K562 (cell line): ENCODE measurements around the gene ADRA2B. TPM values are rescaled to one million over a fixed set of nuclear protein-coding genes. Genes with fewer than 3 reads are reported as not detected.

Source experiments
- ATAC-seq: fragments of 200-7000 bp; cut with Tn5 transposase; 3 replicates; pipeline ENCODE4 v1.9.1; 2020; ENCODE audit warnings: moderate library complexity
- BruUV-seq: library from RNA; stranded (reverse); fragments of 400-500 nt; replicated peaks from 2 replicates; lab custom pipeline; 2021; lab: Mats Ljungman, UMichigan
- CTCF ChIA-PET: fragments of 300-600 bp; formaldehyde crosslinking; extraction: SDS; loops from one replicate; lab custom pipeline; 2021; ENCODE audit warnings: low intra/inter-chr PET ratio; lab: Yijun Ruan, JAX
- POLR2A ChIA-PET: fragments of 300-600, 350-650 bp; sonication (Branson Sonifier 250); formaldehyde crosslinking; extraction: SDS; loops from one replicate; lab custom pipeline; 2021; ENCODE audit warnings: antibody characterized with exemption, inconsistent platforms; lab: Yijun Ruan, JAX
- DNase-seq, 4 experiments: peaks; one replicate each; pipeline versions ENCODE4 v3.0.0 to v3.0.0-alpha.2; 2011 to 2018; ENCODE audit warnings: low spot score in 3 of 4, mixed read lengths in 3 of 4; ENCODE audit errors: extremely low read depth in 1 of 4
- FAIRE-seq: peaks from 2 replicates; lab custom pipeline; 2011; peaks lifted over from hg19 to GRCh38; lab: Jason Lieb, UNC
- H2AFZ ChIP-seq: 2 replicates; pipeline ENCODE4 v1.6.0; 2011; ENCODE audit warnings: low read depth, low read length, control low read depth, inconsistent platforms
- H3K27ac ChIP-seq: fragments of 200-600 bp; 3 replicates; pipeline ENCODE4 v1.8.0; 2011; ENCODE audit warnings: low read depth, mild to moderate bottlenecking, control low read depth, inconsistent platforms, low read length, moderate library complexity, mixed read lengths; ENCODE audit errors: extremely low read depth
- H3K27me3 ChIP-seq, 2 experiments: fragments of 300-600 bp in 1 of 2; 2 replicates in 1 of 2; 3 replicates in 1 of 2; pipeline versions ENCODE4 v1.6.0 to v1.8.0; 2011; ENCODE audit warnings: inconsistent platforms in 2 of 2, low read length in 2 of 2, mild to moderate bottlenecking in 1 of 2, mixed read lengths in 1 of 2, moderate library complexity in 1 of 2; ENCODE audit not compliant: control insufficient read depth in 2 of 2, insufficient read depth in 2 of 2
- H3K36me3 ChIP-seq: fragments of 300-600 bp; 3 replicates; pipeline ENCODE4 v1.8.0; 2011; ENCODE audit warnings: mild to moderate bottlenecking, low read length, inconsistent platforms; ENCODE audit not compliant: control insufficient read depth, insufficient read depth
- H3K4me1 ChIP-seq, 2 experiments: fragments of 200-600 bp in 1 of 2; replicated peaks in 1 of 2; 2 replicates in 1 of 2; 3 replicates in 1 of 2; pipeline versions ENCODE4 v1.5.1 to v1.8.0; 2011; ENCODE audit warnings: inconsistent platforms in 2 of 2, low read length in 2 of 2, mild to moderate bottlenecking in 1 of 2, mixed read lengths in 1 of 2, moderate library complexity in 1 of 2; ENCODE audit not compliant: control insufficient read depth in 2 of 2, insufficient read depth in 2 of 2
- H3K4me2 ChIP-seq: 2 replicates; pipeline ENCODE4 v1.6.1; 2011; ENCODE audit warnings: low read length, control low read depth, inconsistent platforms, mixed read lengths; ENCODE audit not compliant: insufficient read depth
- H3K4me3 ChIP-seq: fragments of 200-600 bp; sonication (generic), shearing (Covaris generic); 2 replicates; pipeline ENCODE4 v1.5.1; 2016; ENCODE audit warnings: control low read depth, inconsistent platforms
- H3K79me2 ChIP-seq: fragments of 200-600 bp; 3 replicates; pipeline ENCODE4 v1.8.0; 2011; ENCODE audit warnings: low read length, inconsistent platforms; ENCODE audit not compliant: control insufficient read depth, insufficient read depth
- H3K9ac ChIP-seq, 2 experiments: 2 replicates each; pipeline versions ENCODE4 v1.6.0 to v1.6.1; 2011; ENCODE audit warnings: low read depth in 2 of 2, low read length in 2 of 2, control low read depth in 1 of 2, inconsistent platforms in 1 of 2, mild to moderate bottlenecking in 1 of 2, mixed read lengths in 1 of 2; ENCODE audit not compliant: insufficient read depth in 1 of 2
- H3K9me1 ChIP-seq: one replicate; pipeline ENCODE4 v1.6.0; 2011; ENCODE audit warnings: inconsistent platforms, mild to moderate bottlenecking, low read length, moderate library complexity; ENCODE audit not compliant: control insufficient read depth, insufficient read depth
- H3K9me3 ChIP-seq: replicated peaks from 2 replicates; pipeline ENCODE4 v1.5.1; 2011; ENCODE audit warnings: low read depth, low read length, inconsistent platforms; ENCODE audit not compliant: control insufficient read depth, insufficient read depth
- H4K20me1 ChIP-seq: replicated peaks from 2 replicates; pipeline ENCODE4 v1.6.1; 2011; ENCODE audit warnings: low read length, inconsistent platforms, mixed read lengths; ENCODE audit not compliant: control insufficient read depth, insufficient read depth
- ARNT ChIP-seq, 2 experiments: fragments of 450-650 bp; IDR thresholded peaks; 2 replicates each; pipeline ENCODE4 v1.6.1; 2016; ENCODE audit warnings: mild to moderate bottlenecking in 1 of 2
- CEBPB ChIP-seq: fragments of 450-650 bp; IDR thresholded peaks from 2 replicates; pipeline ENCODE4 v1.6.1; 2016; ENCODE audit warnings: missing genetic modification characterization, missing compliant biosample characterization
- CREM ChIP-seq: IDR thresholded peaks from 2 replicates; pipeline ENCODE4 v1.6.1; 2014; ENCODE audit warnings: antibody characterized with exemption, low read depth
- EP300 ChIP-seq: IDR thresholded peaks from 2 replicates; pipeline ENCODE4 v1.6.1; 2012; ENCODE audit warnings: low read length, improper control_type of control experiment
- HSF4 ChIP-seq: fragments of 250-450 bp; sonication (Bioruptor Pico); IDR thresholded peaks from 2 replicates; pipeline ENCODE4 v2.1.2; 2022; ENCODE audit warnings: mild to moderate bottlenecking, moderate library complexity, borderline replicate concordance
- MAZ ChIP-seq, 2 experiments: fragments of 450-650 bp in 1 of 2; sonication (generic) in 1 of 2; formaldehyde crosslinking; IDR thresholded peaks in 1 of 2; conservative IDR thresholded peaks in 1 of 2; 2 replicates each; pipeline versions ENCODE4 v1.4.0 to v1.5.0; 2020; ENCODE audit warnings: mild to moderate bottlenecking in 1 of 2, missing genetic modification reagents in 1 of 2
- NR4A1 ChIP-seq, 2 experiments: fragments of 250-450 bp in 1 of 2; fragments of 450-650 bp in 1 of 2; sonication (Bioruptor Pico) in 1 of 2; IDR thresholded peaks; 2 replicates each; pipeline versions ENCODE4 v1.4.0 to v1.6.1; 2016 to 2020; ENCODE audit warnings: mild to moderate bottlenecking in 2 of 2, missing compliant biosample characterization in 1 of 2, missing genetic modification characterization in 1 of 2, moderate library complexity in 1 of 2
- RBFOX2 ChIP-seq: fragments of 200-400 bp; formaldehyde crosslinking; IDR thresholded peaks from 2 replicates; pipeline ENCODE4 v1.6.1; 2017; ENCODE audit warnings: low read depth, mild to moderate bottlenecking, low read length, moderate library complexity
- TAF9B ChIP-seq: fragments of 450-650 bp; IDR thresholded peaks from 2 replicates; pipeline ENCODE4 v1.6.1; 2018; ENCODE audit warnings: mild to moderate bottlenecking; ENCODE audit not compliant: partially characterized antibody
- XRCC5 ChIP-seq: fragments of 200-400 bp; formaldehyde crosslinking; IDR thresholded peaks from 2 replicates; pipeline ENCODE4 v1.6.1; 2017; ENCODE audit warnings: low read depth, mild to moderate bottlenecking, low read length
- ZNF354B ChIP-seq: fragments of 250-450 bp; sonication (Bioruptor Pico); IDR thresholded peaks from 2 replicates; pipeline ENCODE4 v1.4.0; 2020
- ZNF766 ChIP-seq: fragments of 200-800 bp; sonication (Bioruptor generic); conservative IDR thresholded peaks from 2 replicates; pipeline ENCODE4 v1.6.1; 2016; ENCODE audit warnings: missing genetic modification characterization, missing compliant biosample characterization
- WGBS: fragments of 100-300 bp; shearing (Covaris generic); methylation state at CpG from one replicate; pipeline ENCODE4 v1.1.6; 2016; ENCODE audit warnings: low coverage, mixed read lengths; ENCODE audit not compliant: insufficient coverage; ENCODE audit errors: missing lambda C conversion rate; 5-methylcytosine and 5-hydroxymethylcytosine counted together
- in situ Hi-C: fragments of 300-500 bp; cut with MboI; formaldehyde crosslinking; loops from 4 replicates; pipeline ENCODE4 v1.15.0; 2018; ENCODE audit warnings: inconsistent platforms, mixed read lengths
- intact Hi-C: fragments of 100-400 bp; cut with micrococcal nuclease; formaldehyde crosslinking; loops from 2 replicates; pipeline ENCODE4 v1.14.2; 2022
- polyA plus RNA-seq, 8 experiments: library from polyadenylated mRNA; depleted of rRNA in 4 of 8; stranded (reverse) in 5 of 8; unstranded in 3 of 8; fragments of >200 nt; fragmentation: Nextera tagmentation in 2 of 8; fragmentation: Illumina TruSeq in 1 of 8; extraction: Ambion mirVana in 2 of 8; extraction: Trizol in 1 of 8; gene quantifications; 2 replicates each; pipeline versions ENCODE4 v1.2.1 to v1.2.3, GENCODE V29; 2011 to 2014; ENCODE audit warnings: inconsistent platforms in 1 of 8, missing spikeins in 1 of 8
- total RNA-seq, 7 experiments: library from RNA; depleted of rRNA in 6 of 7; stranded (reverse); fragments of >200 nt in 6 of 7; fragmentation: Illumina TruSeq in 2 of 7; extraction: Trizol in 2 of 7; gene quantifications; 2 replicates each; pipeline versions ENCODE4 v1.2.1 to v1.2.3, GENCODE V29; 2011 to 2021; ENCODE audit warnings: low replicate concordance in 1 of 7

Gene ADRA2B
- total and polyA plus RNA-seq, 9 of the 15 experiments (the other 6 are each of a cell fraction or from before 2014, with no cell fraction given): not detected

DNA sequence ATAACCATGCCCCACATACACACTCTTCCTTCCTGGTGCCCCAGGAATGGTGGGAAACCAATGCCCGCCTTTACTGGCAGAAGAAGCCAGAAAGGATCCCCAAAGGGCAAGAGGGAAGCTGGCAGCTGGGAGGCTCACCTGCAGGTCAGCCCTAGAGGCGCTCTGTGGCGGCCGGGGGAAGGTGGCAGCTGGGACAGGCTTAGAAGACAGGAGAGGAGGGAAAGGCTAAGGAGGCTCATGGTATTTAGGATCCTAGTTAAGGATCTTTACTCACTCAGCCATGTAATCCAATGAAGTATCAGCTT is 23.8 kb downstream of the ADRA2B start:
- no peak overlapping the region for H3K4me3 ChIP-seq
- peaks cover 3 to 13% of the 10 kb centered on the region in 2 experiments; a peak in 1 of 5 replicates for H3K27me3 ChIP-seq
- FAIRE-seq: no peak
- H4K20me1 ChIP-seq: no peaks in the 10 kb centered on the region; the same call in 1 of the 2 replicates
- no peaks in the 10 kb centered on the region for H3K36me3 ChIP-seq
- no peaks in the 10 kb centered on the region for H3K9me1 ChIP-seq
- H3K79me2 ChIP-seq: no peaks in the 10 kb centered on the region
- no peaks in the 10 kb centered on the region for H3K9me3 ChIP-seq
- WGBS: 59% methylated on average over 4 of the region's 4 CpGs
- DNase-seq: no peak
- no peak overlapping the region for H2AFZ ChIP-seq
- H3K4me1 ChIP-seq: peaks cover 11 to 32% of the 10 kb centered on the region in 2 experiments; a peak in 4 of 5 replicates
- TF ChIP-seq CREM: no peak
- no peak for TF ChIP-seq TAF9B
- no peak for TF ChIP-seq EP300
- H3K9ac ChIP-seq: no peak overlapping the region
- POLR2A ChIA-PET: interaction anchor here (0.7 to 1.4 kb wide), 2 partner anchors 10 to 12 kb away, joined by 4 read pairs; no protein-coding TSS in a partner anchor
- CTCF ChIA-PET: no interaction called here
- no peak overlapping the region for H3K4me2 ChIP-seq
- in situ Hi-C loops: loop anchor here (25.0 kb wide), 1 partner anchor 305 kb away; no protein-coding TSS in a partner anchor
- no peak for ATAC-seq
- no peak overlapping the region for H3K27ac ChIP-seq
- intact Hi-C loops: no loop called here
- BruUV-seq: no TSS peak

DNA sequence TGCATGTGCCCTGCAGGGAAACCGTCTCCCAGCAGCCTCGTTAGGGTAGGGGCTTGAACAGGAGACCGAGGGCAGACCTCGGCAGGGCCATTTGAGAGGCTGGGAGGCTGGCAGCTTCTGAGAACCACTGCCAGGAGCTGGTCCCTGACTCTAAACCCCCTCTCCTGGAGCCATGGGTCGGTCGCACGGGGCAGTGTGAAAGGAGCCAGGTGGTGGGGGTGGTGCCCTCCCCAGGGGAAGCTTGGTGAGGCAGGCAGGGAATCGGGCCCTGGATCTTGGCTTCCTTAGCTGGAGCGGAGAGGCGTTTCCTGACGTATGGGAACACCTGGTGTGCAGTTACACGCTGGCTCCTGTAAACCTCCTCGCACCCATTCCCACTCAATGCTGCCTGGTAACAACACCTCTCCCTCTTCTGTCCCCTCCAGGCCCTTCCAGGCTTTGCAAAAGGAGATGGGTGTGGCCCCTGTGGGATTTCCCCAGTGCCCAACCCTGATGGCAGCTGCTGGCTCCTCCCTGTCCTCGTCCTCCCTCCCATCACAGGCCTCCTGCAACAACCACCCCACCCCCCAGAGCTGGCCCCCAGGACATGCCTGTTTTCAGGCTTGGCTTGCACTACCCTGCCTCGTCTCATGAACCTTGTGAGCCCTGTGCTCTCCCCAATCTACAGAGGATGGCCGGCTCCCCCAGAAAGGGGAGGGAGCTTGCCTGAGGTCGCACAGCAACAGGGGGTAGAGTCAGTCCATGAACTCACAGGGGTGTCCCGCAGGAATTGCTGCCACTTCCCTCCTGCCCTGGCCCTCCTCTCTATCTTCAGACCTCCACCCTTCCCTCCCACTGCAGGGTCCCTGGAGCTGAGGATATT is 24.4 kb downstream of the ADRA2B start:
- H3K27me3 ChIP-seq: peaks cover 3 to 13% of the 10 kb centered on the region in 2 experiments; a peak in 1 of 5 replicates
- CTCF ChIA-PET: no interaction called here
- H3K9ac ChIP-seq: no peak overlapping the region
- BruUV-seq: no TSS peak
- H3K79me2 ChIP-seq: no peaks in the 10 kb centered on the region
- POLR2A ChIA-PET: interaction anchor here (0.7 to 1.4 kb wide), 2 partner anchors 10 to 13 kb away, joined by 4 read pairs; no protein-coding TSS in a partner anchor
- ATAC-seq (peak; percentile 54), FAIRE-seq (no peak), DNase-seq (peak in 2 of 4 experiments; percentile 38 to 47)
- no peak overlapping the region for H3K4me3 ChIP-seq
- H3K27ac ChIP-seq: no peak overlapping the region
- intact Hi-C loops (no loop called here), in situ Hi-C loops (loop anchor here (25.0 kb wide), 1 partner anchor 305 kb away; no protein-coding TSS in a partner anchor)
- no peak overlapping the region for H2AFZ ChIP-seq
- H3K9me1 ChIP-seq: no peaks in the 10 kb centered on the region
- H3K9me3 ChIP-seq: no peaks in the 10 kb centered on the region
- no peak overlapping the region for H3K4me2 ChIP-seq
- H3K36me3 ChIP-seq: no peaks in the 10 kb centered on the region
- H3K4me1 ChIP-seq: peaks cover 11 to 32% of the 10 kb centered on the region in 2 experiments; a peak in 4 of 5 replicates
- 36% methylated on average over 18 of the region's 18 CpGs for WGBS
- H4K20me1 ChIP-seq: no peaks in the 10 kb centered on the region; the same call in 1 of the 2 replicates
- TF ChIP-seq NR4A1 (CRISPR knock-in tag; IDR thresholded peaks at IDR 0.05) (no peak), NR4A1 (tag; IDR thresholded peaks at IDR 0.05) (no peak), ZNF766 (CRISPR knock-in tag) (no peak), HSF4 (CRISPR knock-in tag) (no peak), ARNT (IDR thresholded peaks at IDR 0.05) (no peak), XRCC5 (no peak), RBFOX2 (no peak), CEBPB (tag) (no peak), MAZ (CRISPR knock-in tag; conservative IDR thresholded peaks at IDR 0.05 in 1 of 2, IDR thresholded peaks at IDR 0.05 in 1 of 2) (no peak), ZNF354B (CRISPR knock-in tag) (no peak)
